Measurements from ENCODE around the gene SNX11.

The SNX11 gene

GRCh38 chr17:48122665-48123045, 15.1 kb downstream of the SNX11 start:
- H3K9ac ChIP-seq (ENCODE audit: low read length): no peak overlapping the region
- H3K4me3 ChIP-seq (ENCODE audit: low read depth, low read length, poor library complexity, severe bottlenecking): no peak overlapping the region
- H3F3A ChIP-seq (ENCODE audit: insufficient read depth, low read length): no peaks in the 10 kb centered on the region
- H3K9me2 ChIP-seq (ENCODE audit: low read depth, low read length): no peaks in the 10 kb centered on the region
- H3K9me3 ChIP-seq (ENCODE audit: low read length): no peaks in the 10 kb centered on the region
- no peak for TF ChIP-seq CTCF (IDR thresholded peaks at IDR 0.05; ENCODE audit: low read length)
- TF ChIP-seq EZH2 (IDR thresholded peaks at IDR 0.05; ENCODE audit: borderline replicate concordance, low read length): no peak
- H3K27ac ChIP-seq (ENCODE audit: low read depth, low read length, poor library complexity, severe bottlenecking): no peak overlapping the region
- H3K4me2 ChIP-seq (ENCODE audit: low read length): no peak overlapping the region
- no peaks in the 10 kb centered on the region for H3K79me2 ChIP-seq (ENCODE audit: insufficient read depth, low read length)
- peaks cover 46% of the 10 kb centered on the region for H3K36me3 ChIP-seq (ENCODE audit: insufficient read depth, low read length)
- no peaks in the 10 kb centered on the region for H4K20me1 ChIP-seq (ENCODE audit: insufficient read depth, low read length)
- no peaks in the 10 kb centered on the region for H3K4me1 ChIP-seq (ENCODE audit: insufficient read depth, low read length, severe bottlenecking)
- H2AFZ ChIP-seq (ENCODE audit: low read length): no peak overlapping the region
- no peaks in the 10 kb centered on the region for H3K27me3 ChIP-seq (ENCODE audit: insufficient read depth, low read length)

GRCh38 chr17:48123111-48123510, 15.5 kb downstream of the SNX11 start:
- H3K9me2 ChIP-seq (ENCODE audit: low read depth, low read length): no peaks in the 10 kb centered on the region
- H3F3A ChIP-seq (ENCODE audit: insufficient read depth, low read length): no peaks in the 10 kb centered on the region
- no peaks in the 10 kb centered on the region for H3K27me3 ChIP-seq (ENCODE audit: insufficient read depth, low read length)
- H2AFZ ChIP-seq (ENCODE audit: low read length): no peak overlapping the region
- no peak overlapping the region for H3K4me3 ChIP-seq (ENCODE audit: low read depth, low read length, poor library complexity, severe bottlenecking)
- H4K20me1 ChIP-seq (ENCODE audit: insufficient read depth, low read length): no peaks in the 10 kb centered on the region
- H3K9ac ChIP-seq (ENCODE audit: low read length): no peak overlapping the region
- no peaks in the 10 kb centered on the region for H3K4me1 ChIP-seq (ENCODE audit: insufficient read depth, low read length, severe bottlenecking)
- no peak overlapping the region for H3K4me2 ChIP-seq (ENCODE audit: low read length)
- TF ChIP-seq CTCF (IDR thresholded peaks at IDR 0.05; ENCODE audit: low read length) (no peak), EZH2 (IDR thresholded peaks at IDR 0.05; ENCODE audit: borderline replicate concordance, low read length) (no peak)
- no peaks in the 10 kb centered on the region for H3K79me2 ChIP-seq (ENCODE audit: insufficient read depth, low read length)
- H3K9me3 ChIP-seq (ENCODE audit: low read length): no peaks in the 10 kb centered on the region
- H3K27ac ChIP-seq (ENCODE audit: low read depth, low read length, poor library complexity, severe bottlenecking): no peak overlapping the region
- peaks cover 42% of the 10 kb centered on the region for H3K36me3 ChIP-seq (ENCODE audit: insufficient read depth, low read length)

GRCh38 chr17:48123776-48124388, 16.3 kb downstream of the SNX11 start:
- Histone ChIP-seq H3K27ac (ENCODE audit: low read depth, low read length, poor library complexity, severe bottlenecking) (no peak overlapping the region), H3K4me2 (ENCODE audit: low read length) (no peak overlapping the region), H3K79me2 (ENCODE audit: insufficient read depth, low read length) (no peaks in the 10 kb centered on the region), H3K4me1 (ENCODE audit: insufficient read depth, low read length, severe bottlenecking) (no peaks in the 10 kb centered on the region), H3K27me3 (ENCODE audit: insufficient read depth, low read length) (no peaks in the 10 kb centered on the region), H3K9ac (ENCODE audit: low read length) (no peak overlapping the region), H3K9me3 (ENCODE audit: low read length) (no peaks in the 10 kb centered on the region), H2AFZ (ENCODE audit: low read length) (no peak overlapping the region), H3K36me3 (ENCODE audit: insufficient read depth, low read length) (peaks cover 37% of the 10 kb centered on the region), H3K4me3 (ENCODE audit: low read depth, low read length, poor library complexity, severe bottlenecking) (no peak overlapping the region), H3K9me2 (ENCODE audit: low read depth, low read length) (no peaks in the 10 kb centered on the region), H3F3A (ENCODE audit: insufficient read depth, low read length) (no peaks in the 10 kb centered on the region), H4K20me1 (ENCODE audit: insufficient read depth, low read length) (no peaks in the 10 kb centered on the region)
- TF ChIP-seq EZH2 (IDR thresholded peaks at IDR 0.05; ENCODE audit: borderline replicate concordance, low read length) (no peak), CTCF (IDR thresholded peaks at IDR 0.05; ENCODE audit: low read length) (no peak)

All from OCI-LY1 (cell line).